HG02885 (cell line): ENCODE measurements around the gene SPECC1L.

Experiments used
- ATAC-seq: cut with Tn5 transposase; IDR thresholded peaks from one replicate; pipeline ENCODE4 v1.9.1; 2021; ENCODE audit warnings: mild to moderate bottlenecking; ENCODE audit not compliant: unreplicated experiment, poor library complexity

The SPECC1L gene

DNA sequence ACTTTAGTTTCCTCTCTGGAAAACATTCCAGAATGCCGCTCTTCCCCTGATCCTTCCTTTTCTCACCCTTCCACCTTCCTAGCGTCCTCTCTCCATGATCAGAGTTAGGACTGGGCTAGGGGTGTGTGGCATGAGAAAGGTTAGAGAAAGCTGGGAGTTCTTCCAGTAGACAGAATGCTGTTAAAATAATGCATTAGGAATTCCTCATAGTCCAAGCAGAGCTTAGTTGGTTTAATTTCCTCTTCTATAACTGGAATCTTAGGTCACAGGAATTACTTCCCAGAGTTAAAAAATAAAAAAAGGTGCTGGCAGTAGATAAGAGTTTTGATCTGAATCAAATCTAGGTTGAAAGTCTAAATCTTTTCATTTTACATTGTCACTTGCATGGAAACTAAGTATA, 119.5 kb downstream of the SPECC1L start:
- no peak for ATAC-seq

DNA sequence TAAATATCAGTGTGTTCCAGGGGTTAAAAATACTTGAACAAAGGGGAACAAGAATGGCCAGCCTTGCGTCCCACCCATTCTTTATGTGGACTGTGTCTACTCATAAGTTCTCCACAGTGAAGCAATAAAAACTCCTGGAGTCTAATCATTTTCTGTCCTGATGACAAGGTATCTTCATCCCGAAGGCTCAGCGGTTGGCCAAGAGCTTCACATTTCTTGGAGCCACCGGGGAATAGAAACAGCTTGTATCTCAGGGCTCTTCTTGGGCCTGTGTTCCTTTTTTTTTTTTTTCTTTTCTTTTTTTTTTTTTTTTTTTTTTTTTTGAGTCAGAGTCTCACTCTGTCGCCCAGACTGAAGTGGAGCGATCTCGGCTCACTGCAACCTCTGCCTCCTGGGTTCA, 119.9 kb downstream of the SPECC1L start:
- ATAC-seq, result no peak

DNA sequence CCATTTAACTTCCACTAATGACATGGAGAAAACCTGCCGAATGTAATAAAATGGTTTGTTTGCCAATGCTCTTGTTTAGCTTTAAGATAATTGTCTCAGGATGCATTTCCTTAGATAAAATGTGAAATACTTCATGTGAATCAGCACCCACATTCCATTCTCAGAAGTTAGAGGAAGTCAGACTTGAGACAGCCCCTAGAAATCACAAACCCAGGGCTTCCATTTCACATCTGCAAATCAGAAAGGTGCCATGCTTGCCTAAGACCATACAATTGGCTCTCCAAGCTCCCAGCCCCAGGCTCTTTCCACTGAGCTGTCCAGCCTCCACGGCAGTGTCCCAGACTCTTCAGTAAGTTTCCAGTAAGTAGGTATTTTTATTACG, 121.2 kb downstream of the SPECC1L start:
- no peak for ATAC-seq

DNA sequence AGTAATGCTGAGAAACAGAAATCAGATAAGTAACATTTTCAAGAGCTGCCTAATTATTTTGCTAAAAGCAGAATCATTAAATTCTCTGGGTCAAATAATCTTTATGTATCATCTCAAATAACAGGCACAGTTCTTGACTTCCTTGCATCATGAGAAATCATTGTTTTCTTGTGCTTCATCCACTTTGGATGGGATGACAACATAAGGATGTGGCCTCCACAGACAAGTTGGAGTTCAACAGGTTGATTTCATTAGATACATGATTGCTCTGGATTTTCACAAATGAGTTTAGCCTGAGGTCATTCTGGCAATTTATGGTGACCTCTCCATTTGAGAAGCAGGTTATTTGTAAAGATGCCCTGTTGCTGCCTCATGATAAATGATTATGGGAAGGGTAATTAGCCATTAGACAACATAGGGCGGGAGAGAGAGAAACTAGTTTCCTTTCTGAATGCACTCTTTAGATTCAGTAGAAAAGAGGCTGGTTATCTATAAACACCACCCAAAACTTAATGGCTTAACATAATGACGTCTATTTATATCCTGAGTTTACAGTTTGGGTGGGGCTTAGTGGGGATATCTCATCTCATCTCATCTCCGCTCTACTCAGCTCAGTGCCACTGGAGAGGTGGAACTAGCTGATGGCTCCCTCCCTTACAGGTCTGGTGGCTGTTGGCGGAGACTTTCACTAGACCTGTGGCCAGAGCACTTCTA, 121.7 kb downstream of the SPECC1L start:
- no peak for ATAC-seq

DNA sequence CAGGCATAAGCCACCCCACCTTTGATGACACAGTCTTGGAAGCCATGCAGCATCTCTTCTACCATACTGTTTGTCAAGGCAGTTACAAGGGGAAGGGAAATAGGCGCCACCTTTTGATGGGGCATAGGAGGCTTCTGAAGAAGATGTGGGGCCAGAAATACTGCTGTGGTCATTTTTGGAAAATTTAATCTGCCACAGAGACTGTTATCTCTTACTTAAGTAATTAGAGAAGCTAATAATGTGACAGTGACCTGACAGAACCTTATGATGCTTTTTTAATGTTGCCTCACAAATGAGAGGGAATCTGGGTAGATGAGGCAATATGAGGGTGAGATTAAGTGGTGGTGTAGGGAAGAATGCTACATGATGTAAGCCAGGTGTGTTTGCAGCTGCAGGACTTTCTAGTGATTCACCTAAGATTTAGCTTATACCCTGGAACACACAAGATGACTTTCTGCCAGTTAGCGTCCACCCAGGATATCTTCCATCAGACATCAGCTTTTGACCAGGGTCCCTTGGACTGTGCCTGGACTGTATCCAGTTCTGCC, 122.5 kb downstream of the SPECC1L start:
- no peak for ATAC-seq

DNA sequence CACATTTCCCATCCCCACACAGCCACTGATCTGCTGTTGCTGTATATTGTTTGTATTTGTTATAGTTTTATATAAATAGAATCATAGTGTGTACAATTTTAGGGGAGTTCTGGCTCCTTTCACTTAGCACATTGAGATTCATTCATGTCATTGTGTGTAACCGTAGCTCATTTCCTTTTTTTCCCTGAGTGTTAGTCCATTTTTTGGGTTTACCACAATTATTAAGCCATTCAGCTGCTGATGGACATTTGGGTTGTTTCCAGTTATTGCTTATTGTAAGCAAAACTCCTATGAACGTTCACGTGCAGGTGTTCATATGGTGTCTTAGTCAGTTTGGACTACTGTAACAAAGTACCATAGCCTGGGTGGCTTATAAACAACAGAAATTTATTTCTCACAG, 123.2 kb downstream of the SPECC1L start:
- no peak for ATAC-seq

DNA sequence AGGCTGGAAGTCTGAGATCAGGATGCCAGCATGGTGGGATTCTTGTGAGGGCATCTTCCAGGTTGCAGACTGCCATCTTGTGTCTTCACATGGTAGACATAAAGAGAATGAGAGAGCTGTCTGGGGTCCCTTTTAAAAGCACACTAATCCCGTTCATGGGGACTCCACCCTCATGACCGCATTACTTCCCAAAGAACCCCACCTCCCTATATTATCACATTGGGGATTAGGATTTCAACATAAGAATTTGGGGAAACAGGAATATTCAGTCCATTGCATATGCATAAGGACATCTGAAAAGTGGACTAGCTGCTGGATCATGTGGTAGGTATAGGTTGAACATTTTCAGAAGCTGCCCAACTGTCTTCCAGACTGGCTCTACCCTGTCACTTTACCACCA, 123.6 kb downstream of the SPECC1L start:
- no peak for ATAC-seq

DNA sequence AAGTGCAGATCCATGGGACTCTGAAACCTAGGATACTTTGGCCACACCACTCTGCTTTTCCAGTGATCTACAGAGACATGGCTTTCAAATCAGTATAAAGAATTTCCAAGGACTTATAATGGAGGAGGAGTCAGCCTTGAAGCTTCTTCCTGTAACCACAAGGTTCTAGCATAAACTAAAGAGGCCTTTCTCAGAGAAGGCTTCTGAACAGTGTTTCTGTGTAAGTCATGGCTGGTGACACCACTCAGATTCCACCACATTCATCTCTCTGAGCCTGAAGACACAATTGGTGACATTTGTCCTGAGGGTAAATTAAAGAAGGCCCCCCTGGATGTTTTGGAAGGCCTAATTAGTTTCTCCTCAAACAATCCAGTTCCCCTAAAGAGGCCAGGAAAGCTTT, 127.8 kb downstream of the SPECC1L start:
- no peak for ATAC-seq

DNA sequence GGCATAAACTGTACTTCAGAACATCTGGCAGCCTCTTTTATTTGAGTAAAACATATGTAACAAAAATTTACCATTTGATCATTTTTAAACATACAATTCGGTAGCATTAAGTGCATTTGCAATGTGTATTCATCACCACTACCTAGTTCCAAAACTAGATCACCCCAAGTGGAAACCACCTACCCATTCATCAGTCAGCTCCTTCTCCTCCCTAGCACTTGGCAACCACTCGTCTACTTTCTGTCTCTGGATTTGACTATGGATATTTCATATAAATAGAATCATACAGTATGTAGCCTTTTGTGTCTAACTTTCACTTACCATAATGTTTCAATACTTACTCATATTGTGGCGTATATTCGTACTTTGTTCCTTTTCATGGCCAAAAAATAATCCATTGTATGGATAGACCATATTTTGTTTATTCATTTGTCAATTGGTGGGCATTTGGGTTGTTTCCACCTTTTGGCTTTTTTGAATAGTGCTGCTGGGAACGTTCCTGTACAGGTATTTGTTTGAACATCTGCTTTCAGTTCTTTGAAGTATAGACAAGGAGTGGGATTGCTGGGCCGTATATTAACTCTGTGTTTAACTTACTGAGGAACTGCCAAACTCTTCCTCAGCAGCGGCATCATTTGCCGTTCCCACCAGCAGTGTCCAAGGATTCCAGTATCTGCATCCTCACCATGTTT, 129.5 kb downstream of the SPECC1L start:
- ATAC-seq, result no peak

DNA sequence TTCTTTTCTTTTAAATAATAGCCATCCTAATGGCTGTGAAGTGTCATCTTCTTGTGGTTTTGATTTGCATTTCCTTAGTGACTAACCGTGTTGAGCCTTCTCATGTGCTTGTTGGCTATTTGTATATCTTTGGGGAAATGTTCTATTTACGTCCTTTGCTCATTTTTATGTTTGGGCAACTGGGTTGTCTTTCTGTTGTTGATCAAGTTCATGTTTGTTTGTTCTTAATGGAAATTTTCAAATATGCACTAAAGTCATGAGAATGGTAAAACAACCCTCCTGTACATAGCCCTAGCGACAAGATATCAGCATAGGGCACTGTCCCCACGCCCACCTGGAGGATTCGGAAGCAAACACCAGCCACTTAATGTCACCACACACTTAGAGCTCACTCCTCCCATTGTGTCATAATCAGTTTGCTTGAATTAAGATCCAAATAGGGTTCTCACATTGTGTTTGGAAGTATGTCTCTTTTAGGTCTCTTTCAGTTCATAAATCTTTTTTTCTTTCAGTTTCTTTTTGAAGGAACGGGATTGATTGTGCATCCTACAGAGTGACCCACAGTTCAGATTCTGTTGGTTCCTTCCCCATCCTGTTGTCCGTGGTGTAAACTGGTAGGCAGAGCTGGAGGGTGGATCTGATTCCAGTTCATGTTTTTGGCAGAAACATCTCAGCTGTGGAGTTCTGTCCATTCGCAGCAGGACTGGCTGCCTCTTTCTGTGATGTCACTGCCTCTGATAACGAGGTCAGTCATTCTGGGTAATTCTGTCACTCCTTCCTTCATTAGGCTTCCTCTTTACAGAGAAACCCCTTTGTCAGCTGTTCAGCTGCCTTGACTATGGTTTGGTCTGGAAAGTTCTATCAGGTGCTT, 130.3 kb downstream of the SPECC1L start:
- peak; percentile 57 for ATAC-seq

DNA sequence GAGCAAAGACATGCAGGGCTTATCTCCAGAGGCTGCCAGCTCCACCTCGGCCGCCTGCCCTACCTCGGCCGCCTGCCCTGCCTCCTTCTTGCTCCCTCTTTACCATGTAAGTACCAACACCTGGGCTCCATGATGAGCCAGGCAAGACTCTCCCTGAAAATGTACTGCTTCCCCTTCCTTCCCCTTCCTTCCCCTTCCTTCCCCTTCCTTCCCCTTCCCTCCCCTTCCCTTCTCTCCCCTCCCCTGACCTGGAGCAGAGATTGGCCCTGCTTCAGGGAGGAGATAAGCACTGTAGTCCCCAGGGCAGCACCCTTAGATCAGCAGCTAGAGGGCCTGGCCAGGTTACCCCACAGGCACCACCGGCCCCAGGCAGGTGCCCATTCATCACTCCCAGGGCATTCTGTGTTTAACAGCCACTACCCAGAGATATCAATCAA, 131.3 kb downstream of the SPECC1L start:
- no peak for ATAC-seq

DNA sequence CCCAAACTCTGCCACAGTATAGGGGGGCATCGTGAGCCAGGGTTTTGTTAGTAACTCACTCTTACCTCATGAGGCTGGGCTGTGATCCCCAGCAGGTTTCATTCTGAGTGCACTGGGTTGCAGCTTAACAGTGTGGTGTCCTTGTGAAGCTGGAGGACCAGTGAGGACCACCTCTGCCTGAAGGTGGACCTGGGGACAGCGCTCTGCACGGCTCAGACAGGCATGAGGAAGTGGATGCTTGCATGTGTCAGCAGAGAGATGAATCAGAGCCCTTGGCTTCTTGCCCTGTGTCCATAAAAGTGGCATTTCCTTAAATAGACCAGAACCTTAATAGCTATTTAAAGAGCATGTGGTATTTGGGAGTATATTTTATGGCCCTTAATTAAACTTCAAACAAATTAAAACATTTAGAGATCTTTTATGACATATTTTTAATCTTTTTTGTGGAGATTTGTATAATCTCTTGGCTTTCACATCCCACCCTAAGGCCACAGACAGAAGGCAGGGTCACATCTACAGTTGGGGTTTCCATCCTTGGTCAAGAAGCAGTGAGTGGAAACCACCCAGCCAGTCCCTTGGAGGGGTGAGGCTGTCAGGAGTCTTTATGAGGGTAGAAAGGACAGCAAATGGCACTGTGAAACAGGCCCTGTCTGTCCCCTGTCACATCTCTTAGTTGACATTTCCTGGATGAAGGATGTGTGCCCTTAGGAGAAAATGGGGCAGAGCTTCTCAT, 132.0 kb downstream of the SPECC1L start:
- ATAC-seq, result no peak

DNA sequence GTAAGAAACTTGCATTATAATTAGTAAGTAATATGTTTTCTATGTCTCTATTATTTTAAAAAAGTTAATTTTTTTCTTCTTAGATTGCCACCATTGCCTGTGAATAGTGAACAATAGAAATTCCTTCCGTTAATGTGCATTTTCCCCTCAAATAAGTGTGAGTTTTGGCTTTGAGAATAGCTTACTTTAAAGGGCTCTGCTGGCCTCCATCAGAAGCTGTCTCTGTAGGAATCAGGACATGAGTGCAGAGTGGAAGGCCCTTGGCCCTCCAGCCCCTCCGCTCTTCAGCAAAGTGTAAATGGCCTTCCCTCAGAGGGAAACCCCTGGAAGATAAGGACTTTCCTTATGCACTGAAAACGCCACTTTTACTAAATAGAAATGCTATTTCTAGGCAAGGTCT, 132.7 kb downstream of the SPECC1L start:
- ATAC-seq, result no peak

DNA sequence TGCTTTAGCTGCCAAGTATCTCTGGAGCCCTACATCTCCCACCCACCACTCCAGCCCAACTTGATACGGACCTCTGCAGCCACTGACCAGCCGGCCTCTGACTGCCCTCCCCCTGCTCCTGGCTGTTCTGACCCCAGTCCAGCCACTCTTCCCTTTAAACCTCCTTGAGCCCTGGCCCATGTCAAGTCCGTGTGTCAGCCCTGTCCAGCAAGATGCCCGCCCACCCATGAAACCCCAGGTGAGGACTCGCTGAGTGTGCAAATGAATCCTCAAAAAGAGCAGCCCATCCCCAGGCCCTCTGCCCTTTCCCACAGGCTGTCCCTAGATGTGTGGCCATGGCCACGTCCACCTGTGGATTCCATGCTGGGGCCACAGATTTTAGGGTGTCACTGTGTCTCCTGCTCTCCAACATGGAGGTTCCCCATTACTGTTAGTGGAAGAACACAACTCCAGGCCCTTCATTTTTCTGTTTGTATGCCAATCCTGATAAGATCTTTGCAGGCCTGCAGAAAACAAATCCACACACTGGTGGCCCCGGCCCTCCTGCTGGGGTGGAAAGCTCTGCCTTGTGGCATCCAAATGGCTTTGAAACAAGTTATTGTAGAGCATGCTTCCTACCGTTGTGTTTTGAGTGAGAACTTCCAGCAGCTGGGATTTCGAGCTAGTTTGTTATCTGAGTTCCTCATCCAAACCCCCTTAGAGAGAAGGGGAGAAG, 134.1 kb downstream of the SPECC1L start:
- ATAC-seq, result no peak

DNA sequence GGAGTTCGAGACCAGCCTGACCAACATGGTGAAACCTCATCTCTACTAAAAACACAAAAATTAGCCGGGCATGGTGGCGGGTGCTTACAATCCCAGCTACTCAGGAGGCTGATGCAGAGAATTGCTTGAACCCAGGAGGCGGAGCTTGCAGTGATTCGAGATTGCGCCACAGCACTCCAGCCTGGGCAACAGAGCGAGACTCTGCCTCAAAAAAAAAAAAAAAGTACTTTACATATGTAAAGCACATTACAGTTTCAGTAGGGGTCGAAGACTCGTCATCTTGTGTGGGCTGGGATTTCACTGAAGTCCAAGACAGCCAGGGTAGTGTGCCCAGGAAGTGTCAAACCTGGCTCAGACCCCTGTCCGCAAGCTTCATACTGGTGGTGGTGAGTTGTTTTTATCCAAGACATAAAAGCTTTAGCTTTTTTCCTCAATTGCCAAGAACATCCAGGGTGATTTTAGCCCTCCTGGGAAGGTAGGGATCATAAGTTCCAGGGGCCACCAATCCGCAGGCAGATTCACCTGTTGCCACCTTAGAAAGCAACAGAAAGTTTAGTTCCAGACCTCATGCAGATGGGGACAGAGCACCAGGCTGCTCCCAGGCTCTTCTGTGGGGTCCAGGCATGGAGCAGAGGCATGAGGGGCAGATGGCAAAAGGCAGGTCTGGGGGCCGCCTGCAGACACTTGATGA, 135.1 kb downstream of the SPECC1L start:
- ATAC-seq, result no peak

DNA sequence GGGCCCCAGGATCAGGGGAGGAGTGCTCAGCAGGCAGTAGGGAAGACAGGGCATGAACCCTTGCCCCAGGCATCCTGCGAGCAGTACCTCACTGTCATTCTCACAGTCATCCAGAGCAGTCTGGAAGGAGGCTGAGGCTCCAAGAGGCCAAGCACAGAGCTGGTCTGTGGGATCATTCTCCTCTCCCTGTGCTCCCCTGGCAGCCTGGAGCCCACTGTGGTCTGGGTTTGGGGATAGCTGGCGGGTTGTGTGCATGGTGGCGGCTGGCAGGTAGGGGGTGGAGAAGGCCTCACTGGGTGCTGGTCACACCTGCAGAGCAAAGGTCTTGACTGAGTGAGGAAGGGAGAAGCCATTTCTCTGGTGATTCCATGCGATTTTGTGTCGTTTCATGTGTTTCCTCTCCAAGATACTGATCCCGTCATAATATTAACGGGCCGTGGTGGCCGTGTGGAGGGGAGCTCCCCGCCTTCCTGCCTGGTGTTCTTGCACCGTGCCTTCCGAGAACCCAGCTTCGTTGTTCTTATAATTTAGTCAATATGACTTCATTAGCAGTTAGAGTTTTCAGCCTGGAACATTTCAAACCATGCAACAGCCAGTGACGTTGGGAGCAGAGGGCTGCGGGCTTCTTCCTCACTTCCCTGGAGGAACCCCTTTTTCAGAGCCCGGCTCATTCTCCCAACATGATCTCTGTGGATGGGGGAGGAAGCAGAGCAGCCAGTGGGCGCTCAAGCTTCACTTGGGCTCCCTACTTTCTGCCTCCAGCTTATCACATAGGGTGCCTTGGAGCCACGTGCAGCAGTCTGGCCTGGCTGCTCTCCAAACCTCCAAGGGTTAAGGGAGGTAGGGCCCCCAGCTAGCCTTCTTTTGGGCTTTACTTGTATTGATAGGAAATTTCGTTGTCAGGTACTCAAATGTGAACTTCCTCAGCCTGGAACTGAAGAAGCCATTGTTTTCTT, 136.0 kb downstream of the SPECC1L start:
- no peak for ATAC-seq

DNA sequence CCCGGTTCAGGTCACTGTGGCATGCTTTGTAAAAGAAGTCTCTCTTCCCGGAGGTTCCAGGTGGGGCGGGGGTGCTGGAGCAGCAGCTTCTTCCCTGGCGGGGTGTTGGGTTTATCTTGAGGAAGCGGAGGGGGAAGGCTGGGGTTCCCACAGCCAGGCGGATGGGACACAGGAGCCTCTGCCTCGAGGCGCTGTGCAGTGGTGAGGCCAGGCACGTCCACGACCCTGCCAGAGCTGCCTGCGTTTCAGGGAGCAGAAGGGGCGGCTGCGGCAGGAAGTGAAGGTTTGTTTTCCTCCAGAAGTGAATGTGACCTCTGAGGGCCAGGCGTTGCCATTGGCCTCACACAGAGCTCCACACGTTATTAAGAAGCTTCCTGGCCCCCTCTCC, 136.6 kb downstream of the SPECC1L start:
- ATAC-seq, result no peak

DNA sequence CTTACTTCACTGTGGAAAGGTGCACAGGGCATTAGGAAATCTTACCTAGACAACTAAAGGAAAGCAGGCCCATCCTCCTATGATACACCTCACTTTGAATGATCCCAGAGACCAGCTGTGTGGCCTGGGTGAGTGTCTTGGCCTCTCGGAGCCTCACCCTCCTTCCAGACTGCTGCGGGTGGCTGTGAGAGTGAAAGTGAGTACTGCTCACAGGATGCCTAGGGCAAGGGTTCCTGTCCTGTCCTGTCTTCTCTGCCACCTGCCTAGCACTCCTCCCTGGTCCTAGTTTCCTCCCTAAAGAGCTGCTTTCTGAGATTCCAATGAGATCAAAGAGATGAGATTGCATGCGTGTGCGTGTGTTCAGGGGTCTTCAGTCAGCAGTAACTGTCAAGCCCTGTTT, 137.3 kb downstream of the SPECC1L start:
- no peak for ATAC-seq
